Activated CD8-positive, alpha-beta memory T cell treated with anti-CD3 and anti-CD28 coated beads, Interleukin-2, amount 50 U/mL, for 24 hours (primary cell): ENCODE results near the gene ATG16L2.
"Not testable (repeated sequence)": the region's sequence is repeated elsewhere in the genome, so short reads cannot be mapped to it uniquely, and the experiment has no call there.

ENCODE experiments used
- DNase-seq: peaks from one replicate; pipeline ENCODE4 v3.0.0-alpha.2; 2020; ENCODE audit errors: extremely low read depth

The ATG16L2 gene

GRCh38 chr11:72806378-72806777 is 7.8 kb upstream of the ATG16L2 start:
- DNase-seq = not testable (repeated sequence)

- no peak for DNase-seq
Observed at GRCh38 chr11:72807021-72807693, 7.1 kb upstream of the ATG16L2 start.

DNA sequence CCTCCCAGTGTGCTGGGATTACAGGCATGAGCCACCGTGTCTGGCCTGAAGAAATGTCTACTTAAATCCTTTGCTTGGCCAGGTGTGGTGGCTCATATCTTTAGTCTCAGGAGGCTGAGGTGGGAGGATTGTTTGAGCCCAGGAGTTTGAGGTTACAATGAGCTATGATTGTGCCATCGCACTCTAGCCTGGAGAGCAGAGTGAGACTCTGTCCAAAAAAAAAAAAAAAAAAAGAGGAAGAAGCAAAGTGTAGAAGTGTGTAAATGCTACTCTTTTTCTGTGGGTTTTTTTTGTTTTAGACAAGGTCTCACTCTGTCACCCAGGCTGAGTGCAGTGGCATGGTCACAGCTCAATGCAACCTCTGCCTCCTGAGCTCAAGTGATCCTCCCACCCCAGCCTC is 6.4 kb upstream of the ATG16L2 start:
- DNase-seq = no peak

DNA sequence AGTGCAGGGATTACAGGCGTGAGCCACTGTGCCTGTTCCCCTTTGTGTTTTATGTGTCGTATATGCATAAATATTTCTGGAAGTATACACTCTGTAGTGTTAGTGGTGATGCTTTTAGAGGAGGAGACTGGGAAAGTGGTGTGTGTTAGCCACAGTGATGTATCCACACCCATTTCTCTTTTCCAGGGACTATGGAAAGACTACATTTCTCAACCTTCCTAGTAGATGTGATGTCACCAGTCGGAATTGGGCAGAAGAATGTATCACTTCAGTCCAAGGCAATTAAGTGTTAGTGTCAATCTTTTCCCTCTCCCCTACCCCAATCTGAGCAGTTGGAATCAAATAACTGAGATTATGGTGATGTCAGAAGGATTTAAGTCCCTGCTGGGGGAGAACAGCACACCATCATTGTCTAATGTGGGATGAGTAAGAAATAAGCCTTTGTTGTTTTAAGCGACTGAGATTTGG is 5.8 kb upstream of the ATG16L2 start:
- no peak for DNase-seq

DNA sequence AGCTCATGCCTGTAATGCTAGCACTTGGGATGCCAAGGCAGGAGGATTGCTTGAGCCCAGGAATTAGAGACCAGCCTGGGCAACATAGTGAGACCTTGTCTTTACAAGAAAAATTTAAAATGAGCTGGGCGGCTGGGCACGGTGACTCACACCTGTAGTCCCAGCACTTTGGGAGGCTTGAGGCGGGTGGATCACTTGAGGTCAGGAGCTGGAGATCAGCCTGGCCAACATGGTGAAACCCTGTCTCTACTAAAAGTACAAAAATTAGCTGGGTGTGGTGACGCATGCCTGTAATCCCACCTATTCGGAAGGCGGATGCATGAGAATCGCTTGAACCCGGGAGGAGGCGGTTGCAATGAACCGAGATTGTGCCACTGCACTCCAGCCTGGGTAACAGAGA is 2.5 kb upstream of the ATG16L2 start:
- not testable (repeated sequence) for DNase-seq

- DNase-seq = no peak
Observed at GRCh38 chr11:72812604-72812966, 1.6 kb upstream of the ATG16L2 start.

- DNase-seq = peak; percentile 56
Observed at GRCh38 chr11:72812967-72813739, 1.1 kb upstream of the ATG16L2 start.

GRCh38 chr11:72813740-72814285 is 398 bp upstream of the ATG16L2 start:
- DNase-seq = peak; percentile 62

DNA sequence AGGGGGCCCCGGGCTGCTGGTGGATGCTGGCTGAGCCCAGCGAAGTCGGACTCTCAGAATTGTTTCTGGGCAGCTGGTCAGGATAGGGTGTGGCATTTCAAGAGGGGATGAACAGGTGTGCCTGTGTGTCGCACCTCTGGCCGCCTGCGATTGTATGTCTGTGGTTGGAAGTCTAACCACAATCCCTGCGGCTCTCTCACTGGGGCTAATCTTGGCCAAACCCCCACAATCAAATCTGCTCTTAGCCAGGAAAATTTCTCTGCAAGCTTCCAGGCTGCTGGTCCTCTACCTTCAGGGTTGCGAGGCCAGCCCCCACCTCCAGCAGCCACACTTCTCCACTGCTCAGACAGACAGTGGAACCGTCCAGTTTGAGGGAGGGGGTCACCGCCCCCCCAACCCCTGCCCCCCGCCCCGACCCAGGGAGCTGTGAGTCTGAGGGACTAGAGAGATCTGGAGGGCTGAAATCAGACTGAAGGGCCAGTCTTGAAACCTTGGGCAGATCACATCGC is 953 bp downstream of the ATG16L2 start:
- DNase-seq = no peak

- no peak for DNase-seq
Observed at GRCh38 chr11:72816404-72816990, 2.3 kb downstream of the ATG16L2 start.

GRCh38 chr11:72817966-72818365 is 3.8 kb downstream of the ATG16L2 start:
- DNase-seq = no peak

- DNase-seq = no peak
Observed at GRCh38 chr11:72818971-72819370, 4.8 kb downstream of the ATG16L2 start.

DNA sequence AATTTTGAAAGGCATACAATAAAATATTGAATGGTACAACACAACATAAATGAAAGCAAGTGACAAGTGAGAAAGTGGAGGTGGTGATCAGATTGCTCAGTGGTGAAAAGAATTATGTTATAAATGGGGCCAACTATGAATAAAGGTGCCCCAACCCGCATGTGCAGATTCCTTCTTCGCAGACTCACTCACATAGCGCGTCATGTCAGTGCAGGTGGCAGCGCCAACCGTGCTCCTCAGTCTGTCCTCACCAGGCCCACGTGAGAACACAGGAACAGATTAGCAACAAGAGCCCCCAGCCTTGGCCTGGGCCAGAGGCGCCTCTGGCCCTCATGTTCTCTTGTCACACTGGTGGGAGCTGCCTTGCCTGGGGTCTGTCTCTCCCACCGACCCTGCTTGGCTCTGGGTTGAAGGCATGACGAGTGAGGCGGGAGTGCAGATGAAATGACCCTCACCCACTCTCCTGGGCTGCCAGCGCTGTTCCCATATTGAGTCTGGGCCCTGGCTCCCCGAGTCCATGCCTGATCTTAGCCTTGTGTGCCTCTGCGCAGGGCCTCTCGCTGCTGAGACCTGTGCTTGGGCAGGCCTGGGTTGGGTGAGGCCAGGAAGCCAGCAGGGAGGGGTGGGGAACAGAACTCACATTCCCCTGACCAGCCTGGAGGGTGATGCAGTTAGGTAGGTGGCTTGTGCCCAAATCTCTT is 6.4 kb downstream of the ATG16L2 start:
- DNase-seq = no peak

DNA sequence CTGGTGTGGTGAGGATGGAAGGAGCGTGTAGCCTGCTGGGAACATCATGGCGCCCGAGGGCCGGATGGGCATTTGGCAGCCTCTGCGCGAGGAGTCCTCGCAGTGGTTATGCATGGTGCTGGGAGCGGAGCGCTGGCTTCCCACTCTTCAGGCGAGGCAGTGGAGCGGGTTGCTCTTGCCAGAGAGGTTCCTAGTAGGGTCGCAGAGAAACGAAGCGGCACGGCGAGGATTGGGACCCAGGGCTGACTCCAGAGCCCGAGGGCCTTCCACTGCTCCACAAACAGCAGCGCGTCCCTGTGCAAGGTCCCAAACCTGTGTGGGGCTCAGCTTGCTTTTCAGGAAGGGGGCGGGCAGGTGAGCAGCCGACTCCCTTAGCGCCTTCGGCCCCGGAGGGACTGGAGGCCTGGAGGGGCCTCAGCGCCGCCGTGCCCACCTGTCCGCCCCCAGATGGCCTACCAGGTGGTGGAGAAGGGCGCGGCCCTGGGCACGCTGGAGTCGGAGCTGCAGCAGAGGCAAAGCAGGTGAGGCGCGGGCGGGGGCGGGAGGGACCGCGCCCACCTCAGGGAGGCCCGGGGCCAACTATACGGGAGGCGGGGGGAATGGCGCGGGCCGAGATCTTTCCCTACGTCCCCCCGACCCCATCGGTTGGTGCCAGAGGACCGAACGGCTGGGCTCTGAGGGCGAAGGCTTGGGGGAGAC is 7.2 kb downstream of the ATG16L2 start:
- no peak for DNase-seq

- no peak for DNase-seq
Observed at GRCh38 chr11:72821920-72822799, 7.9 kb downstream of the ATG16L2 start.

DNA sequence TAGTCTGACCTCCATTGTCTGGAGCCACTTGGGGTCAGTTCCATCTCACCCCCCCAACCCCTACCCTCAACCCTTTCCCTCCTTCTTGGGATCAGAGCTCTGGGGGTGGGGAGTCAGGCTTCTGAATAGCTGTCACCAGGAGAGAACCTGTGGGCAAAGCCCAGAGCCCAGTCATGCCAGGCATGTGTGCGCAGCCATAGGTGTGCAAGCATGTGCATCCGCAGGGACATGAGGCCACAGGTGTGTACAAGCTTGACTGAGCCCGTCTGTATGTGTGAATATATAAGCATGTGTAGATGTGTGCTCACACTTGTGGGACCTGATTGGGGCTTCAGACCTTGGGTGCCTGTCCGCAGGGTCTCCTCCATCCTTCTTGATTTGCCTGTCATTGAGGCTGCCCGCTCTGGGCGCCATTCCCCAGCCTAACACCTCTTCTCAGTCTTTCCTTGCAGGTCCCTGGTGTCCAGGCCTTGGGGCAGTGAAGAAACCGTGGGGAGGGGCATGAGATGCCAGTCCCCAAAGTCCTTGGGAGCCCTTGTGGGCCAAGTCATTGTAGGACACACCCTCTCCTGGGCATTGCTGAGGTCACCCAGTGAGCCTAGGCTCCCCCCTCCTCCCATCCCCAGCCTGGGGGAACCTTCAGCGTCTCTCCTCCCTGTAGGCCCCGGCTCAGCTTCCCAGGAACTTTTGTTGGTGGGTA is 9.0 kb downstream of the ATG16L2 start:
- DNase-seq = no peak

- no peak for DNase-seq
Observed at GRCh38 chr11:72824020-72824419, 9.8 kb downstream of the ATG16L2 start.

DNA sequence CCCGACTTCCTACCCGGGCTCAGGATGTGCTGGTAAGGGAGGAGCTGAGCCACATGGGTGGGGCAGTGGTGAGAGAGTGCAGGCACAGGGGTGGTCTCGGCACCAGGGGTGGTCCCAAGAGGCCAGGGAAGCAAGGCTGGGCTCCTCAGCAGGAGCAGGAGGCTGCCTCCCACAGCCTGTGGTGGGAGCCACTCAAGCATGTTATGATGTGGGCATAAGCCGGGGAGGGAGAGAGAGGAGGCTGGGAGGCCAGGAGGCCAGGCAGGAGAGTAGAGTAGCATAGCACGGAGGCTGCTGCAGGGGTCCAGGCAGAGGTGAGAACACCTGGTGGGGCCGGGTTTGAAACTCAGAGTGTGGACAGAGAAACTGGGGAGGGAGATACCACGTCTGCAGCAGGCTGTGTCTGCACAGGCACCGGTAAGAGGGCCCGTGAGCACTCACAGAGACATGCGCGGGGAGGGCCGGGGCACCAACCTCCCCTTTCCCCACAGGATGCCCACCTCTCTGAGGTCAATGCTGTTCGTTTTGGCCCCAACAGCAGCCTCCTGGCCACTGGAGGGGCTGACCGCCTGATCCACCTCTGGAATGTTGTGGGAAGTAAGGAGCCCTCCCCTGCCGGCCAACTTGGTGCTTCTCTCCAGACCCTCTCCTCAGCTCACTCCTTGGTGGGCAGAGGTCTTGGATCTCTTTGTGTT is 10.7 kb downstream of the ATG16L2 start:
- DNase-seq = no peak

GRCh38 chr11:72825661-72826060 is 11.4 kb downstream of the ATG16L2 start:
- no peak for DNase-seq
